Spleen (tissue), 11 donors: Measurements from ENCODE around the gene DNAL4. TPM values are rescaled to one million over a fixed set of nuclear protein-coding genes. Genes with fewer than 3 reads are reported as not detected.

Source experiments
- DNase-seq: peaks from one replicate; pipeline ENCODE4 v3.0.0-alpha.2; 2020
- H3K27ac ChIP-seq, 8 donors: fragments of 200-600 bp; sonication (generic) in 7 of 8; 1 replicate in 4 of 8; 2 replicates in 4 of 8; pipeline versions ENCODE4 v1.5.0 to v1.8.0; 2016 to 2021; ENCODE audit warnings: inconsistent platforms in 4 of 8, mild to moderate bottlenecking in 4 of 8, moderate library complexity in 1 of 8
- H3K27me3 ChIP-seq, 7 donors: fragments of 200-600 bp; sonication (generic) in 6 of 7; replicated peaks in 1 of 7; 1 replicate in 4 of 7; 2 replicates in 3 of 7; pipeline versions ENCODE4 v1.5.0 to v1.8.0; 2016 to 2021; ENCODE audit warnings: inconsistent platforms in 3 of 7, mild to moderate bottlenecking in 1 of 7
- H3K36me3 ChIP-seq, 6 donors: fragments of 200-600 bp; sonication (generic) in 5 of 6; 1 replicate in 4 of 6; 2 replicates in 2 of 6; pipeline versions ENCODE4 v1.5.0 to v1.8.0; 2016 to 2021; ENCODE audit warnings: inconsistent platforms in 2 of 6
- H3K4me1 ChIP-seq, 6 donors: fragments of 200-600 bp; sonication (generic) in 5 of 6; 1 replicate in 3 of 6; 2 replicates in 3 of 6; pipeline versions ENCODE4 v1.5.0 to v1.8.0; 2016 to 2021; ENCODE audit warnings: inconsistent platforms in 3 of 6
- H3K4me3 ChIP-seq, 8 donors: fragments of 200-600 bp; sonication (generic) in 7 of 8; 1 replicate in 4 of 8; 2 replicates in 4 of 8; pipeline versions ENCODE4 v1.5.0 to v1.8.0; 2016 to 2021; ENCODE audit warnings: inconsistent platforms in 4 of 8, mild to moderate bottlenecking in 4 of 8, moderate library complexity in 2 of 8
- H3K9me3 ChIP-seq, 8 donors: fragments of 200-600 bp; sonication (generic) in 7 of 8; 1 replicate in 4 of 8; 2 replicates in 4 of 8; pipeline versions ENCODE4 v1.5.0 to v1.8.0; 2016 to 2021; ENCODE audit warnings: inconsistent platforms in 4 of 8
- CTCF ChIP-seq, 11 experiments: fragments of 200-600 bp in 7 of 11; fragments of 450-650 bp in 4 of 11; sonication (generic) in 4 of 11; IDR thresholded peaks in 8 of 11; conservative IDR thresholded peaks in 3 of 11; 1 replicate in 7 of 11; 2 replicates in 4 of 11; pipeline versions ENCODE4 v1.4.0 to v1.8.0; 2016 to 2021; ENCODE audit warnings: antibody characterized with exemption in 11 of 11, inconsistent platforms in 4 of 11, mild to moderate bottlenecking in 1 of 11
- POLR2A ChIP-seq, 3 donors: fragments of 450-650 bp; IDR thresholded peaks; one replicate each; pipeline ENCODE4 v1.5.1; 2017; ENCODE audit warnings: antibody characterized with exemption in 3 of 3, mild to moderate bottlenecking in 1 of 3
- POLR2AphosphoS5 ChIP-seq, 3 donors: sonication (generic); formaldehyde crosslinking; IDR thresholded peaks; one replicate each; pipeline ENCODE4 v1.5.1; 2017; ENCODE audit warnings: antibody characterized with exemption in 3 of 3
- WGBS, 5 donors: extraction: QIAGEN DNeasy Blood & Tissue Kit in 3 of 5; methylation state at CpG; one replicate each; pipeline versions ENCODE4 v1.1.5 to v1.1.7; 2013 to 2018; 5-methylcytosine and 5-hydroxymethylcytosine counted together
- intact Hi-C: fragments of 100-400 bp; cut with DNase I; formaldehyde crosslinking; loops from one replicate; pipeline ENCODE4 v1.15.0; 2023; ENCODE audit warnings: low total_unique reads
- polyA plus RNA-seq, 3 donors: library from polyadenylated mRNA; stranded (reverse); fragments of 200-250 nt; gene quantifications; one replicate each; pipeline ENCODE4 v1.2.1, GENCODE V29; 2013
- total RNA-seq, 7 donors: library from RNA; depleted of rRNA in 3 of 7; stranded (reverse); fragments of >200 nt in 3 of 7; fragmentation: NEBNext Ultra II Directional in 4 of 7; extraction: Animal tissue kit (Norgen Biotek cat#: 25700) in 4 of 7; gene quantifications; one replicate each; pipeline versions ENCODE4 v1.1.0 to v1.2.1, GENCODE V29; 2016 to 2021
- donor health status: healthy with polysubstance abuse.
- donor health status: DM: no; HTN: no; CAD: no; lungs with moderate emphysema.
- donor health status: DM: no; HTN: no; CAD: no.
- donor health status: Bipolar disorder and iron deficiency.
- donor health status: healthy.
- donor health status: DM: no; HTN: no; CAD: no.
- donor health status: DM: yes; HTN: yes; CAD: no.

The DNAL4 gene
- total and polyA plus RNA-seq, 10 donors, result 8.6 to 17.6 (median 12.5) TPM

- DNase-seq, result no peak
- 49 to 81% (median 74%) methylated on average over 3 to 17 of the region's 17 CpGs for WGBS, 5 donors
- no peaks in the 10 kb centered on the region for H3K27me3 ChIP-seq
- peak overlapping the region in 4 of 8 donors; percentile 3 to 97 (median 58) for H3K4me3 ChIP-seq
- no peak for TF ChIP-seq POLR2A (IDR thresholded peaks at IDR 0.05)
- peak in 2 of 3 donors; percentile 2 to 5 for TF ChIP-seq POLR2AphosphoS5 (IDR thresholded peaks at IDR 0.05)
- no peak for TF ChIP-seq CTCF (IDR thresholded peaks at IDR 0.05 in 8 of 11, conservative IDR thresholded peaks at IDR 0.05 in 3 of 11)
- intact Hi-C loops, result no loop called here
- no peaks in the 10 kb centered on the region for H3K9me3 ChIP-seq
- H3K27ac ChIP-seq, result peak overlapping the region; percentile 80 to 100 (median 97)
- peaks cover 33 to 78% (median 53%) of the 10 kb centered on the region in 6 donors for H3K4me1 ChIP-seq
- H3K36me3 ChIP-seq, result peaks cover 9 to 81% (median 69%) of the 10 kb centered on the region in 6 donors
These were observed 43.3 kb downstream of the DNAL4 start for GRCh38 chr22:38750638-38751037.

- no peaks in the 10 kb centered on the region for H3K27me3 ChIP-seq
- peak overlapping the region in 7 of 8 donors; percentile 80 to 100 (median 97) for H3K27ac ChIP-seq
- DNase-seq, result no peak
- H3K4me3 ChIP-seq, result no peak overlapping the region
- 91 to 96% (median 94%) methylated on average over 14 of the region's 14 CpGs for WGBS, 5 donors
- no peaks in the 10 kb centered on the region for H3K9me3 ChIP-seq
- H3K36me3 ChIP-seq, result peaks cover 12 to 86% (median 75%) of the 10 kb centered on the region in 6 donors
- intact Hi-C loops, result no loop called here
- peaks cover 33 to 75% (median 51%) of the 10 kb centered on the region in 6 donors for H3K4me1 ChIP-seq
- no peak for TF ChIP-seq POLR2A (IDR thresholded peaks at IDR 0.05)
- TF ChIP-seq POLR2AphosphoS5 (IDR thresholded peaks at IDR 0.05), result peak in 1 of 3 donors; percentile 54
These were observed 43.8 kb downstream of the DNAL4 start for GRCh38 chr22:38750104-38750503.

DNA sequence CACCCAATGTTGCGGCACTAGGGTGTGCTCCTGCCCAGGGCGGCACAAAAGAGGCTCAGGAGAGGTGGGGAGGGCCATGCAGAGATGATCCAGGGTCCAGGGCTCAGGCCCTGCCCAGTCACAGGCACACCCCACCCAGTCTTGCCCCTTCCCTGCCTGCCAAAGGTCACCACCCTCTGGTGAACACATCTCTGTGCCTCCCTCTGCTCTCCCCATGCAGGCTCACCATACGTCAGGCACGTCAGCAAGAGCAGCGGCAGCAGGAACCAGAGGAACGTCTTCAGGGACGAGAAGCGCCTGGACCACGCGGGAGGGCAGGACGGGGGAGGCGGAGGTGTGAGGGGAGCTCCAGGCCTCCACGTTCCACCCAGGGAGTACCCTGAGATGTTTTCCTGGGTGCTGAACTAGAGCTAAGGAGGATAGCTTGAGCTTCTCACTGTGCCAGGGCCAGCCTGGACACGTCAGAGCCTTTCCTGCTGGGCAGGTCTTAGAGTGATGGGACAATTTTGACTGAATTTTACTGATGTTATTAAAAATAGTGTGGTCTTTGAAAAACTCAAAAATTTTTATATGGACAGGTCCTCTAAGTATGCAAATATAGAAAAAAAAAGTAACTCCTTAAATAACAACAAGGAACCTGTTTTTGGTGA lies 45.3 kb downstream of the DNAL4 start:
- no peaks in the 10 kb centered on the region for H3K27me3 ChIP-seq
- no peak overlapping the region for H3K4me3 ChIP-seq
- WGBS, 5 donors, result 85 to 88% (median 88%) methylated on average over 13 to 14 of the region's 14 CpGs
- peak overlapping the region in 3 of 8 donors; percentile 5 to 51 (median 26) for H3K27ac ChIP-seq
- intact Hi-C loops, result no loop called here
- no peaks in the 10 kb centered on the region for H3K9me3 ChIP-seq
- TF ChIP-seq POLR2AphosphoS5 (IDR thresholded peaks at IDR 0.05) (peak; percentile 50 to 80 (median 51)), CTCF (IDR thresholded peaks at IDR 0.05 in 8 of 11, conservative IDR thresholded peaks at IDR 0.05 in 3 of 11) (no peak)
- no peak for DNase-seq
- peaks cover 12 to 100% (median 90%) of the 10 kb centered on the region in 6 donors for H3K36me3 ChIP-seq
- H3K4me1 ChIP-seq, result peaks cover 25 to 63% (median 36%) of the 10 kb centered on the region in 6 donors

GRCh38 chr22:38745676-38746460 lies 48.1 kb downstream of the DNAL4 start:
- Histone ChIP-seq H3K36me3 (peaks cover 23 to 100% (median 100%) of the 10 kb centered on the region in 6 donors), H3K4me3 (no peak overlapping the region), H3K27me3 (no peaks in the 10 kb centered on the region), H3K4me1 (peaks cover 5 to 46% (median 10%) of the 10 kb centered on the region in 6 donors), H3K27ac (peak overlapping the region in 2 of 8 donors; percentile 11 to 45), H3K9me3 (no peaks in the 10 kb centered on the region)
- WGBS, 5 donors, result 92 to 96% (median 94%) methylated on average over 10 to 14 of the region's 14 CpGs
- intact Hi-C loops, result no loop called here
- DNase-seq, result no peak
- TF ChIP-seq POLR2A (IDR thresholded peaks at IDR 0.05), result no peak
- TF ChIP-seq POLR2AphosphoS5 (IDR thresholded peaks at IDR 0.05), result peak in 2 of 3 donors; percentile 28 to 65

DNA sequence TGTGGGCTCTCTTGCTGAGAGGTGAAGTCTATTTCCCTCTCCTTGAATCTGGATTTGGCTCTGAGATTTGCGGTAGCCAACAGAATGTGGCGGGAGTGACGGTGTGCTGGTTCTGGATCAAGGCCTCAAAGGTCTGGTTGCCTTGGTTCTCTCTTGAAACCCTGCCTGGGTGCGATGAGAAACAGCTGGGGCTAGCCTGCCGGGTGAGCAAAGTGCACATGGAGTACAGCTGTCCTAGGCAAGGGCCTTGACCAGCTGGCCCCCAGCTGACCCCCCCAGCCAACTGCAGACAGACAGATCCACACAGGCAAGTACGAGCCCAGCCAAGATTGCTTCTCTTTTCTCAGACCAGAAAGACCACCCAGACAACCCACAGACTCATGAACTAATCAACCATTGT lies 49.0 kb downstream of the DNAL4 start:
- DNase-seq, result no peak
- Histone ChIP-seq H3K9me3 (no peaks in the 10 kb centered on the region), H3K4me3 (no peak overlapping the region), H3K27me3 (no peaks in the 10 kb centered on the region), H3K27ac (peak overlapping the region in 2 of 8 donors; percentile 11 to 45), H3K4me1 (peaks cover 0 to 46% (median 7%) of the 10 kb centered on the region in 6 donors), H3K36me3 (peaks cover 21 to 100% (median 100%) of the 10 kb centered on the region in 6 donors)
- TF ChIP-seq CTCF (IDR thresholded peaks at IDR 0.05 in 8 of 11, conservative IDR thresholded peaks at IDR 0.05 in 3 of 11), result no peak
- TF ChIP-seq POLR2AphosphoS5 (IDR thresholded peaks at IDR 0.05), result peak; percentile 13 to 40 (median 14)
- 86 to 100% (median 93%) methylated on average over 4 to 6 of the region's 6 CpGs for WGBS, 5 donors
- intact Hi-C loops, result no loop called here
